Chondrocyte (in vitro differentiated cells): ENCODE results near the gene MRPS18A. TPM values are rescaled to one million over a fixed set of nuclear protein-coding genes. Genes with fewer than 3 reads are reported as not detected.
"Not testable (repeated sequence)": the region's sequence is repeated elsewhere in the genome, so short reads cannot be mapped to it uniquely, and the experiment has no call there.

Experiments used
- DNase-seq: peaks from one replicate; pipeline ENCODE4 v3.0.0; 2021; ENCODE audit warnings: mixed read lengths, low spot score
- H3K27ac Mint-ChIP-seq: one replicate; pipeline ENCODE4 v1.8.0; 2021; ENCODE audit warnings: mild to moderate bottlenecking, moderate library complexity, mixed read lengths; ENCODE audit not compliant: unreplicated experiment
- H3K27me3 Mint-ChIP-seq: 2 replicates; pipeline ENCODE4 v1.8.0; 2021; ENCODE audit warnings: low read depth, mixed read lengths
- H3K36me3 Mint-ChIP-seq: 2 replicates; pipeline ENCODE4 v1.8.0; 2021; ENCODE audit warnings: low read depth, mixed read lengths
- H3K4me1 Mint-ChIP-seq: 2 replicates; pipeline ENCODE4 v1.8.0; 2021; ENCODE audit warnings: low read depth, mild to moderate bottlenecking, mixed read lengths
- H3K4me3 Mint-ChIP-seq: one replicate; pipeline ENCODE4 v1.8.0; 2021; ENCODE audit warnings: mild to moderate bottlenecking, moderate library complexity, mixed read lengths; ENCODE audit not compliant: unreplicated experiment
- H3K9me3 Mint-ChIP-seq: 2 replicates; pipeline ENCODE4 v1.8.0; 2021; ENCODE audit warnings: low read depth, mixed read lengths
- CTCF ChIP-seq: fragments of 200-600 bp; sonication (generic); IDR thresholded peaks from 2 replicates; pipeline ENCODE4 v1.5.0; 2021; ENCODE audit warnings: antibody characterized with exemption, mild to moderate bottlenecking, moderate library complexity
- total RNA-seq: library from RNA; stranded (reverse); gene quantifications from 3 replicates; pipeline ENCODE4 v1.2.1, GENCODE V29; 2021

The MRPS18A gene
- total RNA-seq, 1 donor from 2014 or later: 26.8 TPM

GRCh38 chr6:43702171-43702533 is 14.6 kb upstream of the MRPS18A start:
- H3K4me1 Mint-ChIP-seq: peaks cover 58% of the 10 kb centered on the region
- no peak overlapping the region for H3K4me3 Mint-ChIP-seq
- no peaks in the 10 kb centered on the region for H3K27me3 Mint-ChIP-seq

GRCh38 chr6:43700939-43701560 is 13.5 kb upstream of the MRPS18A start:
- H3K4me1 Mint-ChIP-seq: peaks cover 48% of the 10 kb centered on the region
- not testable (repeated sequence) for H3K27me3 Mint-ChIP-seq, H3K27ac Mint-ChIP-seq

More at GRCh38 chr6:43702171-43702533, 14.6 kb upstream of the MRPS18A start:
- no peaks in the 10 kb centered on the region for H3K36me3 Mint-ChIP-seq
- H3K9me3 Mint-ChIP-seq: no peaks in the 10 kb centered on the region
- DNase-seq: no peak
- peak overlapping the region; percentile 96 for H3K27ac Mint-ChIP-seq
- TF ChIP-seq CTCF: no peak

GRCh38 chr6:43699564-43700186 is 12.1 kb upstream of the MRPS18A start:
- no peaks in the 10 kb centered on the region for H3K9me3 Mint-ChIP-seq
- no peaks in the 10 kb centered on the region for H3K27me3 Mint-ChIP-seq
- no peak overlapping the region for H3K27ac Mint-ChIP-seq
- TF ChIP-seq CTCF: no peak
- peaks cover 43% of the 10 kb centered on the region for H3K4me1 Mint-ChIP-seq
- DNase-seq: no peak
- no peaks in the 10 kb centered on the region for H3K36me3 Mint-ChIP-seq
- no peak overlapping the region for H3K4me3 Mint-ChIP-seq

More at GRCh38 chr6:43700939-43701560, 13.5 kb upstream of the MRPS18A start:
- H3K4me3 Mint-ChIP-seq, H3K36me3 Mint-ChIP-seq, H3K9me3 Mint-ChIP-seq, DNase-seq: not testable (repeated sequence)

GRCh38 chr6:43698584-43699349 is 11.2 kb upstream of the MRPS18A start:
- Mint-ChIP-seq H3K4me3 (no peak overlapping the region), H3K27me3 (no peaks in the 10 kb centered on the region), H3K27ac (peak overlapping the region; percentile 59), H3K9me3 (no peaks in the 10 kb centered on the region), H3K36me3 (no peaks in the 10 kb centered on the region), H3K4me1 (peaks cover 43% of the 10 kb centered on the region)
- TF ChIP-seq CTCF: no peak
- no peak for DNase-seq

GRCh38 chr6:43697421-43697820 is 9.8 kb upstream of the MRPS18A start:
- no peak for DNase-seq
- Mint-ChIP-seq H3K27ac (no peak overlapping the region), H3K27me3 (no peaks in the 10 kb centered on the region), H3K9me3 (no peaks in the 10 kb centered on the region), H3K36me3 (no peaks in the 10 kb centered on the region), H3K4me3 (no peak overlapping the region), H3K4me1 (peaks cover 30% of the 10 kb centered on the region)
- no peak for TF ChIP-seq CTCF
